Measurements from ENCODE around the gene MED12. TPM values are rescaled to one million over a fixed set of nuclear protein-coding genes. Genes with fewer than 3 reads are reported as not detected.

Gene MED12
- total and polyA plus RNA-seq, 8 donors, result 12.2 to 25.7 (median 17.5) TPM

GRCh38 chrX:71147496-71148277, 29.3 kb downstream of the MED12 start:
- no peaks in the 10 kb centered on the region for H3K36me3 ChIP-seq
- no peak overlapping the region for H3K4me3 ChIP-seq
- 82% methylated on average over 28 of the region's 28 CpGs for WGBS, 2 donors
- intact Hi-C loops (cut with DNase I), result no loop called here
- TF ChIP-seq CTCF (IDR thresholded peaks at IDR 0.05), result no peak
- DNase-seq (no peak), ATAC-seq (no peak), FAIRE-seq (no peak)
- no peaks in the 10 kb centered on the region for H3K27me3 ChIP-seq
- H3K4me1 ChIP-seq, result no peaks in the 10 kb centered on the region
- H3K9me3 ChIP-seq, result no peaks in the 10 kb centered on the region
- no peak overlapping the region for H3K27ac ChIP-seq

- Histone ChIP-seq H3K4me3 (no peak overlapping the region), H3K9me3 (no peaks in the 10 kb centered on the region), H3K27ac (no peak overlapping the region), H3K36me3 (no peaks in the 10 kb centered on the region), H3K27me3 (no peaks in the 10 kb centered on the region), H3K4me1 (no peaks in the 10 kb centered on the region)
- TF ChIP-seq CTCF (IDR thresholded peaks at IDR 0.05), result no peak
- 75 to 77% methylated on average over 8 of the region's 8 CpGs for WGBS, 2 donors
- intact Hi-C loops (cut with DNase I), result no loop called here
- ATAC-seq (no peak), DNase-seq (no peak), FAIRE-seq (no peak)
Observed at GRCh38 chrX:71148278-71148663, 29.9 kb downstream of the MED12 start.

DNA sequence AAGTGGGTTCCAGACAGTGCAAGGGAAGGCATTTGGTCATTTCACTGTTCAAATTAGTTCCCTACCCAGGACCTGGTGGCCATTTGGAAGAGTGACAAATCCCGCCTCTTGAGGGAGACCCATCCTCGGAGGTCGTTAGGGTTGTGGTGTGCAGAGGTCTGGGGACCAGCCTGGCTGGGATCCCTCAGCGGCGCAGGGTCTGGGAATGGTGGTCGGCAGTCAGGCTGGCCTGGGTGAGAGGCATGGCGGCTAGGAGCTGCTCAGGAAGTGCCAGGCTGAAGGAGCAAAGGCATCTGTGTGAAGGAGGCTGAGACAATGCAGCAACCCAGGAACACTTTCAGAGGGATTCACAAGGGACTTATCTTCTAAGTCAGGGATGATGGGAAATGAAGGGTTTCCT, 33.0 kb downstream of the MED12 start:
- Histone ChIP-seq H3K4me1 (no peaks in the 10 kb centered on the region), H3K27me3 (no peaks in the 10 kb centered on the region), H3K36me3 (no peaks in the 10 kb centered on the region), H3K9me3 (no peaks in the 10 kb centered on the region), H3K27ac (no peak overlapping the region), H3K4me3 (no peak overlapping the region)
- DNase-seq, result no peak
- no peak for TF ChIP-seq CTCF (IDR thresholded peaks at IDR 0.05)
- ATAC-seq, result no peak
- FAIRE-seq, result no peak
- 61 to 62% methylated on average over 7 of the region's 7 CpGs for WGBS, 2 donors
- intact Hi-C loops (cut with DNase I), result no loop called here

- 75 to 87% methylated on average over 6 to 7 of the region's 7 CpGs for WGBS, 2 donors
Observed at GRCh38 chrX:71154196-71154595, 35.8 kb downstream of the MED12 start.

More at GRCh38 chrX:71154196-71154595, 35.8 kb downstream of the MED12 start:
- H3K36me3 ChIP-seq, result no peaks in the 10 kb centered on the region
- no peaks in the 10 kb centered on the region for H3K4me1 ChIP-seq
- no peak for ATAC-seq
- H3K27me3 ChIP-seq, result no peaks in the 10 kb centered on the region
- no peak overlapping the region for H3K4me3 ChIP-seq
- FAIRE-seq, result no peak
- H3K9me3 ChIP-seq, result no peaks in the 10 kb centered on the region
- intact Hi-C loops (cut with DNase I), result no loop called here
- H3K27ac ChIP-seq, result no peak overlapping the region
- TF ChIP-seq CTCF (IDR thresholded peaks at IDR 0.05), result no peak
- no peak for DNase-seq
